DOHH2 (cell line): ENCODE data around the gene CCND2.

Source experiments
- H3F3A ChIP-seq: fragments of 200-600 bp; sonication (generic), shearing (Covaris generic); 2 replicates; pipeline ENCODE4 v1.6.0; 2016; ENCODE audit warnings: antibody characterized with exemption, mild to moderate bottlenecking; ENCODE audit not compliant: control insufficient read depth, insufficient read depth
- H3K27ac ChIP-seq: fragments of 200-600 bp; sonication (generic); 2 replicates; pipeline ENCODE4 v1.5.1; 2014; ENCODE audit warnings: low read depth, mild to moderate bottlenecking, low read length, moderate library complexity
- H3K27me3 ChIP-seq: fragments of 200-600 bp; sonication (generic); 2 replicates; pipeline ENCODE4 v1.6.1; 2014; ENCODE audit warnings: mild to moderate bottlenecking, low read length, mixed read lengths; ENCODE audit not compliant: control insufficient read depth
- H3K36me3 ChIP-seq: fragments of 200-600 bp; sonication (generic); 2 replicates; pipeline ENCODE4 v1.6.1; 2014; ENCODE audit warnings: mild to moderate bottlenecking, low read length, moderate library complexity, mixed read lengths; ENCODE audit not compliant: control insufficient read depth
- H3K4me1 ChIP-seq: fragments of 200-600 bp; sonication (generic); 2 replicates; pipeline ENCODE4 v1.6.1; 2014; ENCODE audit warnings: mild to moderate bottlenecking, low read length, mixed read lengths; ENCODE audit not compliant: control insufficient read depth
- H3K4me2 ChIP-seq: fragments of 200-600 bp; sonication (generic); 2 replicates; pipeline ENCODE4 v1.6.0; 2014; ENCODE audit warnings: mild to moderate bottlenecking, low read length, moderate library complexity
- H3K4me3 ChIP-seq: fragments of 200-600 bp; sonication (generic); 2 replicates; pipeline ENCODE4 v1.5.1; 2014; ENCODE audit warnings: mild to moderate bottlenecking, low read length, mixed read lengths
- H3K79me2 ChIP-seq: fragments of 200-600 bp; sonication (generic); 2 replicates; pipeline ENCODE4 v1.6.1; 2014; ENCODE audit warnings: mild to moderate bottlenecking, low read length, mixed read lengths; ENCODE audit not compliant: control insufficient read depth
- H3K9me2 ChIP-seq: fragments of 200-600 bp; sonication (generic); replicated peaks from 2 replicates; pipeline ENCODE4 v1.6.1; 2014; ENCODE audit warnings: mild to moderate bottlenecking, low read length, mixed read lengths; ENCODE audit not compliant: control insufficient read depth
- H3K9me3 ChIP-seq: fragments of 200-600 bp; sonication (generic); 2 replicates; pipeline ENCODE4 v1.6.1; 2014; ENCODE audit warnings: antibody characterized with exemption, low read length, mixed read lengths; ENCODE audit not compliant: control insufficient read depth, insufficient read depth
- H4K20me1 ChIP-seq: fragments of 200-600 bp; sonication (generic); 2 replicates; pipeline ENCODE4 v1.6.0; 2014; ENCODE audit warnings: low read depth, mild to moderate bottlenecking, antibody characterized with exemption, low read length, moderate library complexity; ENCODE audit not compliant: control insufficient read depth, insufficient read depth
- CTCF ChIP-seq: fragments of 200-600 bp; sonication (generic); IDR thresholded peaks from one replicate; pipeline ENCODE4 v1.5.1; 2014; ENCODE audit warnings: antibody characterized with exemption, mild to moderate bottlenecking, low read depth, low read length; ENCODE audit not compliant: poor library complexity, severe bottlenecking
- EZH2phosphoT487 ChIP-seq: fragments of 200-600 bp; sonication (generic); IDR thresholded peaks from 2 replicates; pipeline ENCODE4 v1.6.1; 2017; ENCODE audit warnings: borderline replicate concordance, mild to moderate bottlenecking, antibody characterized with exemption, low read length, moderate library complexity, mixed read lengths

The CCND2 gene

GRCh38 chr12:4277857-4278256, 4.3 kb downstream of the CCND2 start:
- no peak overlapping the region for H3K4me3 ChIP-seq
- no peaks in the 10 kb centered on the region for H3K9me3 ChIP-seq
- no peak overlapping the region for H3K27ac ChIP-seq
- peaks cover 3% of the 10 kb centered on the region; the same call in 1 of the 2 replicates for H3K4me1 ChIP-seq
- no peak for TF ChIP-seq EZH2phosphoT487
- no peak for TF ChIP-seq CTCF
- H3K27me3 ChIP-seq: peaks cover 42% of the 10 kb centered on the region
- H3K79me2 ChIP-seq: no peaks in the 10 kb centered on the region
- no peak overlapping the region for H3K4me2 ChIP-seq
- H3F3A ChIP-seq: no peaks in the 10 kb centered on the region
- no peaks in the 10 kb centered on the region for H3K9me2 ChIP-seq
- no peaks in the 10 kb centered on the region; the same call in 1 of the 2 replicates for H4K20me1 ChIP-seq
- no peaks in the 10 kb centered on the region for H3K36me3 ChIP-seq

- H3K27ac ChIP-seq: no peak overlapping the region
- no peaks in the 10 kb centered on the region for H3K9me3 ChIP-seq
- no peaks in the 10 kb centered on the region for H3K36me3 ChIP-seq
- TF ChIP-seq EZH2phosphoT487: no peak
- TF ChIP-seq CTCF: no peak
- no peak overlapping the region for H3K4me3 ChIP-seq
- H4K20me1 ChIP-seq: no peaks in the 10 kb centered on the region; the same call in 1 of the 2 replicates
- no peaks in the 10 kb centered on the region for H3K4me1 ChIP-seq
- H3K9me2 ChIP-seq: no peaks in the 10 kb centered on the region
- no peaks in the 10 kb centered on the region for H3K79me2 ChIP-seq
- H3K4me2 ChIP-seq: no peak overlapping the region
- H3K27me3 ChIP-seq: peaks cover 35% of the 10 kb centered on the region
- no peaks in the 10 kb centered on the region for H3F3A ChIP-seq
These were observed 5.0 kb downstream of the CCND2 start for GRCh38 chr12:4278329-4279197.

GRCh38 chr12:4279198-4279690, 5.7 kb downstream of the CCND2 start:
- no peak overlapping the region for H3K4me3 ChIP-seq
- no peak for TF ChIP-seq CTCF
- no peak for TF ChIP-seq EZH2phosphoT487
- no peaks in the 10 kb centered on the region for H3K4me1 ChIP-seq
- no peaks in the 10 kb centered on the region; the same call in 1 of the 2 replicates for H4K20me1 ChIP-seq
- H3K9me3 ChIP-seq: no peaks in the 10 kb centered on the region
- H3K27me3 ChIP-seq: peaks cover 29% of the 10 kb centered on the region
- H3K9me2 ChIP-seq: no peaks in the 10 kb centered on the region
- H3F3A ChIP-seq: no peaks in the 10 kb centered on the region
- H3K36me3 ChIP-seq: no peaks in the 10 kb centered on the region
- H3K27ac ChIP-seq: no peak overlapping the region
- H3K79me2 ChIP-seq: no peaks in the 10 kb centered on the region
- no peak overlapping the region for H3K4me2 ChIP-seq
